ENCODE data around the gene HPSE2.
"Not testable (repeated sequence)": the region's sequence is repeated elsewhere in the genome, so short reads cannot be mapped to it uniquely, and the experiment has no call there.

The HPSE2 gene

GRCh38 chr10:98539578-98539977 lies 696.1 kb downstream of the HPSE2 start:
- DNase-seq = peak; percentile 51

- no peak for DNase-seq
Measured at GRCh38 chr10:98538472-98538871, 697.2 kb downstream of the HPSE2 start.

- DNase-seq = no peak
Measured at GRCh38 chr10:98536551-98536950, 699.1 kb downstream of the HPSE2 start.

- DNase-seq = no peak
Measured at GRCh38 chr10:98533746-98534445, 701.8 kb downstream of the HPSE2 start.

- DNase-seq = no peak
Measured at GRCh38 chr10:98533241-98533640, 702.4 kb downstream of the HPSE2 start.

- DNase-seq = no peak
Measured at GRCh38 chr10:98528805-98529183, 706.9 kb downstream of the HPSE2 start.

GRCh38 chr10:98528166-98528804 lies 707.4 kb downstream of the HPSE2 start:
- no peak for DNase-seq

GRCh38 chr10:98525969-98526368 lies 709.7 kb downstream of the HPSE2 start:
- no peak for DNase-seq

GRCh38 chr10:98524124-98524523 lies 711.5 kb downstream of the HPSE2 start:
- no peak for DNase-seq

GRCh38 chr10:98519841-98520240 lies 715.8 kb downstream of the HPSE2 start:
- DNase-seq = no peak

- DNase-seq = no peak
Measured at GRCh38 chr10:98517672-98518071, 718.0 kb downstream of the HPSE2 start.

- peak; percentile 35 for DNase-seq
Measured at GRCh38 chr10:98516352-98516751, 719.3 kb downstream of the HPSE2 start.

- peak; percentile 54 for DNase-seq
Measured at GRCh38 chr10:98513704-98514103, 721.9 kb downstream of the HPSE2 start.

- DNase-seq = no peak
Measured at GRCh38 chr10:98511876-98512275, 723.8 kb downstream of the HPSE2 start.

- DNase-seq = no peak
Measured at GRCh38 chr10:98510412-98510995, 725.1 kb downstream of the HPSE2 start.

- no peak for DNase-seq
Measured at GRCh38 chr10:98509745-98510144, 725.9 kb downstream of the HPSE2 start.

- DNase-seq = not testable (repeated sequence)
Measured at GRCh38 chr10:98502535-98502934, 733.1 kb downstream of the HPSE2 start.

- no peak for DNase-seq
Measured at GRCh38 chr10:98492763-98493162, 742.9 kb downstream of the HPSE2 start.

GRCh38 chr10:98489561-98490481 lies 745.8 kb downstream of the HPSE2 start:
- DNase-seq = no peak

GRCh38 chr10:98488669-98489430 lies 746.8 kb downstream of the HPSE2 start:
- DNase-seq = peak; percentile 55

GRCh38 chr10:98487649-98488048 lies 748.0 kb downstream of the HPSE2 start:
- DNase-seq = no peak

- DNase-seq = no peak
Measured at GRCh38 chr10:98486421-98486820, 749.2 kb downstream of the HPSE2 start.
